DMS114 treated with DMSO at 0.1 percent for 48 hours (cell line): ENCODE data around the gene PDE3B.
"Not testable (repeated sequence)": the region's sequence is repeated elsewhere in the genome, so short reads cannot be mapped to it uniquely, and the experiment has no call there.

Source experiments
- DNase-seq: peaks from one replicate; lab custom pipeline; 2025; ENCODE audit not compliant: unreplicated experiment; lab: John Stamatoyannopoulos, UW

The PDE3B gene

DNA sequence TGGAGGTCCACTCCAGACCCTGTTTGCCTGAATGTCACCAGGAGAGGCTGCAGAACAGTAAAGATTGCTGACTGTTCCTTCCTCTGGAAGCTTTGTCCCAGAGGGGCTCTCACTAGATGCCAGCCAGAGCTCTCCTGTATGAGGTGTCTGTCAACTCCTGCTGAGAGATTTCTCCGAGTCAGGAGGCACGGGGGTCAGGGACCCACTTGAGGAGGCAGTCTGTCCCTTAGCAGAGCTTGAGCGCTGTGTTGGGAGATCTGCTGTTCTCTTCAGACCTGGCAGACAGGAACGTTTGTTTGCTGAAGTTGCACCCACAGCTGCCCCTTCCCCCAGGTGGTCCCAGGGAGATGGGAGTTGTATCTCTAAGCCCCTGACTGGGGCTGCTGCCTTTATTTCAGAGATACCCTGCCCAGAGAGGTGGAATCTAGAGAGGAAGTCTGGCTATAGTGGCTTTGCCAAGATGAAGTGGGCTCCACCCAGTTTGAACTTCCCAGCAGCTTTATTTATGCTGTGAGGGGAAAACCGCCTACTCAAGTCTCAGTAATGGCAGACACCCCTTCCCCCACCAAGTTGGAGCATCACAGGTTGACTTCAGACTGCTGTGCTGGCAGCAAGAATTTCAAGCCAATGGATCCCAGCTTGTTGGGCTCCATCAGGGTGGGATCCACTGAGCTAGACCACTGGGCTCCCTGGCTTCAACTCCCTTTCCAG is 99.4 kb downstream of the PDE3B start:
- DNase-seq, result no peak

DNA sequence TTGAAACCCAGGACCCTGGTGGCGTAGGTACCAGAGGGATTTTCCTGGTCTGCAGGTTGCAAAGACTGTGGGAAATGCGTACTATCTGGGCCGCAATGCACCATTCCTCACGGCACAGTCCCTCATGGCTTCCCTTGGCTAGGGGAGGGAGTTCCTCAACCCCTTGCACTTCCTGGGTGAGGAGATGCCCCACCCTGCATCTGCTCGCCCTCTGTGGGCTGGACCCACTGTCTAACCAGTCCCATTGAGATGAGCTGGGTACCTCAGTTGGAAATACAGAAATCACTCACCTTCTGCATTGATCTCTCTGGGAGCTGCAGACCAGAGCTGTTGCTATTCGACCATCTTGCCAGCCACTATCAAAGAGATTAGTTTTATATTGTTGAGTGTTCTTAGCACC is 100.1 kb downstream of the PDE3B start:
- not testable (repeated sequence) for DNase-seq

DNA sequence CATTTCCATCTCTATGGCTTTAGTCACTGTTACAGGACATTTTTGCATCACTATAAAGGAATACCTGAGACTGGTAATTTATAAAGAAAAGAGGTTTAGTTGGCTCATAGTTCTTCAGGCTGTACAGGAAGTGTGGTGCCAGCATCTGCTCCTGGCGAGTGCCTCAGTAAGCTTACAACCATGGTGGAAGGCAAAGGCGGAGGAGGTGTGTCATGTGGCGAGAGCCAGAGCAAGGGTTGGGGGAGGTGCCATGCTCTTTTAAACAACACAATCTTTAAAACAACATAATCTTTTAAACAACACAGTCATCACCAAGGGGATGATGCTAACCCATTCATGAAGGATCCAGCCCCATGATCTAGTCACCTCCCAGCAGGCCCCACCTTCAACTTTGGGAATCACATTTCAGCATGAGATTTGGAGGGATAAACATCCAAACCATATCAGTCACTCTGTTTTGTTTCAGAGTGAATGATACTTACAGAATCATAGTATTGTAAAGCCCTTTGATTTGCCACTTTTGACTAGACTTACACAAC is 103.3 kb downstream of the PDE3B start:
- DNase-seq, result no peak

DNA sequence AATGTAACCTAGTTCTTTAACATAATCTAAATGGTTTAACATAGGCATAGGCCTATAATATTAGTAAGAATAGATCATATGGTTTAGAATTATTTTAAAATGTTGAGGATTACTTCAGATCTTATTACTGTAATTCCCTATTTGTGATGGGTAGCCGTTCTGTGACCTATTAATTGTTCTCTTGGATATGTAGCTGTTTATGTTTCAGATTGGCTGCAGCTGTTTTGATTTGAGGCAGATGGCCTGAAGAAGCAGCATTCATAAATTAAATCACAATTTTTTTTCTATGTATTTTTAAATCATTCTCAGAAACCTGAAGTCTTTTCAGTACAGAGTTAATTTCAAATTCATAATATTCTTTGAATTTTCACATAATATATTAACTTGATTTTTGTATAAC is 104.5 kb downstream of the PDE3B start:
- DNase-seq, result no peak

DNA sequence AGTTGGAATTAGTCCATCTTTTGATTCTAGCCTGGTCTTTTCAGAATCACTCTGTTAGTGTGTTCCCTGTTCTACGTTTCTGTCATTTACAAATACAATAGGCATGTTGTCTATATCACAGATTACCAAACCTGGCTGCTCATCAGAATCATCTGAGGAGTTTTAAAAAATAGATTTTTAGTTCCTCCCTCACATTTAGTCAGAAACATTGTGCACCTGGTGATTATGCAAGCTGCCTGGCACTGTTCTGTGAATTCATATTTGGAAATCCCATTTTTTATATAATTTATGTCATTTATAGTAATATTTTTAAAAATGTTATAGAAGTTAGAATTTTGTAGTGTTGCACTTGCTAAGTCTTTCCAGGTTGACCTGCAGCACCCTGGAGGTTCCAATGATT is 107.3 kb downstream of the PDE3B start:
- DNase-seq, result no peak

DNA sequence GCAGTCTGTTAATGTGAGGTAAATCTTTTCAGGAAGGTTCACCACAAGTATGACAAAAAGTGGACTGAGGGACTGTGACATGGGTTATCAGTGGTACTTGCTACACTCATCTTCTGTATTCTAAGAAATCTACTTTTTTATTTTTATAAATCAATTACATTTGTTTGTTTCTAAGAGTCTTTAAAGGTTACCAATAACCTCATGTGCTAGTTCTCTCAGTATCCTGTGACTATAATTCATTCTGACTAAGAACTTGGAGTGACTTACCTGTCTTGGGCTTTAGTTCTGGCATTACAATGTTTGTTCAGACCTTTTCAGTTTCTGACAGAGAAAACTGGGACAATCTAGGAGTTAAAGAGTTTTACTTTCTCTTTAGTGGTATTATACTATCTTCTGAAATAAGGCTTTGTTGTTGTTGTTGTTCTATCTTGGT is 108.4 kb downstream of the PDE3B start:
- DNase-seq, result no peak

DNA sequence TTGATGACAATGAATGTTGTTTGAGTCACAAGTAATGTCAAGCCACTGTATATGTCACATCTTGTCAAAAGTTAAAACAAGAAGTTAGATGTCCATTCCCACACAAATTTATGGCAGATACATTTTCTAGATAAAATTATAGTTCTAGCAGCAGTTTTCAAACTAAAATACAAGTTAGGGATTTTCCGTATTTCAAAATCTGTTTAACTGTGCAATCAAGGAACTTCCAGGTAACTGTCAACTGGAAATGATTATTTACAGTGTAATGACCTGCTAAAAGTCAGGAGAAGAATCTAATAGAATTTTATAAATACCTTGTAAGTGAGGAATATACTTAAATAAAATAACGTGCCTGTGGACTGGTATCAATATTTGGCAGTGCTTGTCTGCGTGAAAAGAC is 111.5 kb downstream of the PDE3B start:
- no peak for DNase-seq

DNA sequence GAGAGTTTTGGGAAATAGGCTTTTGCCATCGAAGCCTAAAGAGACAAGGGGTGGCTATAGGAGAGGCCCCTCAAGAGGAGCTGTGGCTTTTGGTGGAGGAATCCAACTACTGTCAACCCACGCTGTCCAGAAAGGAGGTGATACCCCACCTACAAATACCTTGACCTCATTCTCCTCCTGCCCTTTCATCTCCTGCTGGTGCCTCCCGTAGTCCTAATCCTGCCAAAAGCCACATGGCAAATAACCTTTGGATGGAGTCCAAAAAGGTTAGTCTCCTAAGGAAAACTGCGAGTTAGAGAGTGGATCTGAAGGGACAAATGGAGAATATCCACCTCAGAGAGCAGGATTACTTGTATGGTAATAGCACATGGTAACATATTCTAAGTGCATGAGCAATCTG is 112.7 kb downstream of the PDE3B start:
- no peak for DNase-seq

DNA sequence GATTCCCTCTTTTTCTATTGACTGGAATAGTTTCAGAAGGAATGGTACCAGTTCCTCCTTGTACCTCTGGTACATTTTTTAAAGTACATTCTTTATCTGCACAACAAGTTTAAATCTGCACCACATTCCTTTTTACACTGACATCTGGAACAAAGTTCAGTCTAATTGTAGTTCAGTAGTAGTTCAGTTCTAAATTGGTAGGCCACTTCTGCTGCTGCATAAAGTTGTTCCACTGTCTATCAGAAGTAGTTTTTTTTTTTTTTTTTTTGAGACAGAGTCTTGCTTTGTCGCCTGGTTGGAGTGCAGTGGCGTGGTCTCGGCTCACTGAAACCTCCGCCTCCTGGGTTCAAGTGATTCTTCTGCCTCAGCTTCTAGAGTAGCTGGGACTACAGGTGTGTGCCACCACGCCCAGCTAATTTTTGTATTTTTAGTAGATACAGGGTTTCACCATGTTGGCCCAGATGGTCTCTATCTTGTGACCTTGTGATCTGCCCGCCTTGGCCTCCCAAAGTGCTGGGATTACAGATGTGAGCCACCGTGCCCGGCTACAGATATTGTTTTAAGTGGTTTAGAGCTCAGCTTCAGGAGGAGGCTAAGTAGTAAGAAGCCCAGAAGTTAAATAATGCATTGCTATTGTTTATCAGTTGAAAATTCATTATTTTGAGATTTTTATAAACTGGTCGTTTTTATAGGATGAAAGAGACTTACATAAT is 115.9 kb downstream of the PDE3B start:
- DNase-seq, result not testable (repeated sequence)

DNA sequence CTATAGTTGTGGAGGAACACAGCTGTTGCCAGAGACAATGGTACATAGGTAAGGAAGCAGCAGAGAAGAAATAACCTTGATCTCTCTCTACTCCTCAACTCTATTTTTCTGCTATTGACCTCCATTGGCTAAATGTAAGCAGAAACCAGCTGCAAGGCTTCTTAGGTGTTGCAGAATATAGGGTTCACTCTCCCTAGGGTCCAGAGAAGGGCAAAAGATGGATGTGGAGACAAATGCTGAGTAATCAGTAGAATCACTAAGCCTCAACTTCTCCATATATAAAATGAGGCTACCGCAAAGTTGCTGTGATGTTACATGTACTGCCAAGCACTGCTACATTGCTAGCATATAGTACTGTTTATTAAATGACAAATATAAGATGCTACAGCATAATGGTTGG is 120.6 kb downstream of the PDE3B start:
- no peak for DNase-seq

DNA sequence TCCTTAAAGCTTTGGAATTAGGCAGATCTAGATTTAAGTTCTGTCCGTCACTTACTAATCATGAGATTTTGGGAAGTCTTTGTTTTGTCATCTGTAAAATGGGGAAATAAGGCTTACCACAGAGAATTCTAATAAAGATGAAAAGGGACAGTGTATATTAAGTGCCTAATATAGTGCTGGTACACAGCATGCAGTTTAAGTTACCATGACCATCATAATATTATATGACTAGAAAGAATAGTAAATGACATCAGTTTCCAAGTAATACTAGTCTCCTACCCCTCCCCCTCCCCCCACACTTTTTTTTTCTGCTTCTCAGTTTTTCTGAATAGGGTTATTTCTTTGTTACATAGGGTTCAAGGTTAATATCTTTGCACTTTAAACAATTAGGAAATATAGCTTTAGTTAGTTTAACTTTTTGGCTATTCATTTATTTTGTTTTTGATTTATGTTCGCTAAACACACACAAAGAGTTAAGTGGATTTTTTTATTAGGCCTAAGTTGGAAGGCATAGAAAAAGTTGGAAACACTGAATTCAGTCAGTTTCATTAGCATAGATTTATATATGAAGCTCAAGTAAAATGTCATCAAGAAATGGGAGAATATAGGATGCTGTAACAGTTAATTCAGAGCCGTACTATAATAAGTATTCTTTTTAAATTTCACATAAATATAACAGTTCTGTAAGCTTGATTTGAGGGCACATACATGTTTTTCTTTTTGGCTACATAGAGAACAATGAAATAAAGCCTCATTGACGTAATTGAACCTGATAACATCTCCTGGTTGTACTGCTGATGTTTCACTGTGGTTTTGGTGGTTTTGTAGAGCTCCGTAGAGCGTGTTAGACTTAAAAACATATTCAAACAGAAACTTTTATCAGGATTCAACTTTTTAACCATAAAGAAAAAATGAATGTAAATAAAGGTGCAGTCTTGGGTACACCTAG is 121.2 kb downstream of the PDE3B start:
- DNase-seq, result no peak

DNA sequence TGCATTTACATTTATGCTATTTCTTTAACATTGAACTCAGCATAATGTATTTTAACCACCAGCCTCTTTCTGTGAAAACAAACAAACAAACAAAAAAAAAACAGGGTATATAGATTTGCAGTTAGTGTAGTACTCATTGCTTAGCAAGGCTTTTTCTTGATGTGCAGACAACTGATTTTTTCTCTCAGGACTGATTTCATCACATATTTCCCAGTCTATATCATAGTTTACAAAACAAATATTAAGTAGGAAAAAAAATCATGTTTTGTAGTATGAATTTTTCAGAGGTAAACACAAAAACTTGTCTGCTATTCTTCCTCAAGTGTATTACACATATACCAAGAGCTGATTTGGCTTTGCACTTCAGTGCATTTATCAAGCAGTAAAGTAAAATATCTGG is 123.0 kb downstream of the PDE3B start:
- no peak for DNase-seq

DNA sequence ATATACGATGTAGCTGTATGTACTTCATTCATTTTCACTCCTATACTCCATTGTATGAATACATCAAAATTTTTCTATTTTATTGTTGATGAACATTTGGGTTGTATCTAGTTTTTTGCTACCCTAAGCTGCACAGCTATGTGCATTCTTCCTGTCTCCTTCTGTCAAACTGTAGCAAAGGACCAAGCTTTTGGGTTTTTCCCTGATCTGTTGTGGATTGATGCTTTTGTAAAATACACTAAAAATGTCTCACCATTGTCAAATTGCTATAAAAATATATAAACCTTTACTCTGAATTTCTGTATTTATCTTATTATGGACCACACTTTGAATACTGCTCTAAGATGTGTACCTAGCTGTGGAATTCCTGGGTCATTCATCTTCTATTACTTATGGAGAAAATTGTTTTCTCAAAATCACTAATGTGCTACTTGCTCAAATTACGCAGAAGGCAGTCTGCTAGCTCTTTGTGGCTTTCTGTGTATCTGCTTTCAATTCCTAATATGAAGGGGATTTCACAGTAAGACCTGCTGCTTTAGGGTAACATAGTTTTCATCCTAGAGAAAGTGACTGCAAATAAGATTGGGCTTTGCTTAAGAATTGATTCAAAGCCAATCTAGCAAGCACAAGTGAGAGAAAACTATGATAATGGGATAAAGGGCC is 125.1 kb downstream of the PDE3B start:
- no peak for DNase-seq

DNA sequence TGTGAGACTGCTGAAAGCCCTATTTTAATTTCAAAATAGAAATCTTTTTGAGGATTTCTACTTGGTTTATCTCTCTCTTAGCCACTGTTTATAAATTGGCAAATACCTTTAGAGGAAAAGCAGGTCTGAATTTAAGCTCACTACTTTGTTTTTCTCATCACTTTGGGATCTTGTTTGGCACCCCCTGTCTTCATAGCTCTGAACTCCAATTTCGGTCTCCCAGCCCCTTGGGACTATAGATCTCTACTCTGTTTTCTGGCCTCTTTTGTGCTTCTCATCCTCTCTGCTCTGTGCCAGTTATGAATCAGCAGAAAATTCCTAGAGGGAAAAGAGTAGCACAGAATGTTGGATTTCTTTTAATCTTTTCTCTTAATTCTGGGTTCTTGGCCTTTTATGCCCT is 130.2 kb downstream of the PDE3B start:
- no peak for DNase-seq

DNA sequence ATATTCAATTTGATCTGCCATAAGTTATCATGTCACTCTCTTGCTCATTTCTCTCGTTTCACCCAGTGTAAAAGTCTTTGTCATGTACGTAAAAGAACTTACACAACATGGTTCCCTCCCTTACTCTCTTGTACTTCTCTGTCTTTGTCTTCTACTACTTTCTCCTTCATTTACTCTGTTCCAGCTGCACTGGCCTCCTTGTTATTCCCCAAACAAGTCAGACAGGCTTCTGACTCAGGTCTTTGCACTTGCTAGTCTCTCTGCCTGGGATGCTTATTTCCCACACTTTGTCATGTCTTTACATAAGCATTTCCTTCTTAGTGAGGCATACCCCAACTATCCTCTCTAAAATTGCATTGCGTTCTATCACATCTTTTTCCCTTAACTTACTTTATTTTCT is 131.1 kb downstream of the PDE3B start:
- no peak for DNase-seq

DNA sequence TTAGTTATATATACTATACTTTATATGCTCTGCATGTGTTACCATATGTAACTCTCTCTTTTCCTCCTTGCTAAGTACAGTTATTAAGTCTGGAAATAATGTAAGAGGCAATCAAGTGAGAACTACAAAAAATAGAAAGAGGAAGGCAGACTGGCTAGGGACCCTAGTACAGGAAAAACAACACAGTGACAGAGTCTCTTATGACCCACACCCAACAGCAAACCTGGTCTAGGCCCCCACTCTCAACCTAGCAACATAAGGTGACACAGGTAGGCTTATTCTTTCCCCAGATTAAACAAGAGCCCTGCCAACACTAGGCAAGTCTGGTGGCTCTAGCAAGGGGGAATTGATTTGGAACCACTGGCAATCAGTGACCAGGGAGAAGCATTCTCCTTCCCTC is 132.3 kb downstream of the PDE3B start:
- DNase-seq, result no peak

DNA sequence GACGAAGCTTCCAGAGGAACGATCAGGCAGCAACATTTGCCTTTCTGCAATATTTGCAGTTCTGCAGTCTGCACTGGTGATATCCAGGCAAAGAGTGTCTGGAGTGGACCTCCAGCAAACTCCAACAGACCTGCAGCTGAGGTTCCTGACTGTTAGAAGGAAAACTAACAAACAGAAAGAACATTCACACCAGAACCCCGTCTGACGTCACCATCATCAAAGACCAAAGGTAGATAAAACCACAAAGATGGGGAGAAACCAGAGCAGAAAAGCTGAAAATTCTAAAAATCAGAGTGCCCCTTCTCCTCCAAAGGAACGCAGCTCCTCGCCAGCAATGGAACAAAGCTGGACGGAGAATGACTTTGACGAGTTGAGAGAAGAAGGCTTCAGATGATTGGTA is 134.9 kb downstream of the PDE3B start:
- DNase-seq, result not testable (repeated sequence)

DNA sequence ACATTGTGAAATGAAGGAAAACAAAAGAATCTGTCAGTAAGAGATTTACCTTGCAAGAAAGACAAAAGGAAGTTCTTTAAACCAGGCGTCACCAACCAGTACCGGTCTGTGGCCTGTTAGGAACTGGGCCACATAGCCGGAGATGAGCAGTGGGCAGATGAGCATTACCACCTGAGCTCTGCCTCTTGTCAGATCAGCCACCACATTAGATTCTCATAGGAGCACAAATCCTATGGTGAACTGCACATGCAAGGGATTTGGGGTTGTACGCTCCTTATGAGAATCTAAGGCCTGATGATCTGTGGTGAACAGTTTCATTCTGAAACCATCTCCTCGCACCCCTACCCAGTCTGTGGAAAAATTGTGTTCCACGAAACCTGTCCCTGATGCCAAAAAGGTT is 140.2 kb downstream of the PDE3B start:
- DNase-seq, result no peak

DNA sequence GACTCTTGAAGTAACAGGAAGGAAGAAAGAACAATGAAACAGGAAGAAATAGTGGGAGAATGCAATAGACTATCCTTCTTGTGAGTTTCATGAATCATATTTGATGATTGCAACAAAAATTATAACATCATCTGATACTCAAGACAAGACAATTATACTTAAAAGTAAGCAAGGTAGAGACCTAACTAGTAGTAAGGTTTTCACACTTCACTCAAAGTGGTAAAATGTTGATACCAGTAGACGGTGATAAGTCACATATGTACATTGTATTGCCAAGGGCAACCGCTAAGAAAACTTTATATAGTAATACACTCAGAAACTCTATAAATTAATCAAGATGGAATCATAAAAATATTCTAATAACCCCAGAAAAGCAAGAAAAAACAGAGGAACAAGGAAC is 140.6 kb downstream of the PDE3B start:
- no peak for DNase-seq

DNA sequence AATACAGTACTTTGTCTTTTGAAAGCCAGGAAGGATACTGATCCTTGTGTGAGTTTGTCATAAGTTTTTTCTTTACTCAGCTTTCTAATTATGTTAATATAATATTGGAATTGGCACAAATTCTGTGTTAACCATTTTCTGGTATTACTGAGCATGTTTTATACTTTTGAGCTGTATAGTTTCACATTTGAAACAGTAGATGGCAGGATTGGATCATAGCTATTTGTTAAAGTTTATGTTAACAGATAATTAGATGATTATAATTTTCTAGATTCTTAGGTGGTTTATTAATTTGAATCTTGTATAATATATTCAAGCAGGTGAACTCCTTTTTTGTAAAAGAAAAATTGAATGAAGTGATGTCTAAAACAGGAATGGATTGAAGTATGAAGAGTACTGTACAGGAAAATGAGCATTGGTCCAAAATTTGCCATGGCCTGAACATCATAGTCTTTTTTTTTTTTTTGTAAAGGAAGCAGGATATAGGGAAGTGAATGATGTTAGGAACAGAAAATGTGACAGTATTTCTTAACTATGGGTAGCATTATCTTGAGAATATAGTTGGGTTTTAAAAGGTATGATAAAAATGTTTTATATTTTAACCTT is 146.4 kb downstream of the PDE3B start:
- DNase-seq, result peak; percentile 4
